Myocyte (in vitro differentiated cells): ENCODE data around the gene TMOD1. TPM values are rescaled to one million over a fixed set of nuclear protein-coding genes. Genes with fewer than 3 reads are reported as not detected.
A peak's percentile ranks its signal among the peaks of the same experiment; 100 is the strongest.
"Not testable (repeated sequence)": the region's sequence is repeated elsewhere in the genome, so short reads cannot be mapped to it uniquely, and the experiment has no call there.

Experiments
- DNase-seq: peaks from one replicate; pipeline ENCODE4 v3.0.0-alpha.2; 2012; ENCODE audit warnings: low read depth
- total RNA-seq: library from RNA; depleted of rRNA; stranded (reverse); fragments of >200 nt; gene quantifications from 2 replicates; pipeline ENCODE4 v1.2.3, GENCODE V29; 2014

The TMOD1 gene
- total RNA-seq, 1 donor from 2014 or later: 60.3 TPM

DNA sequence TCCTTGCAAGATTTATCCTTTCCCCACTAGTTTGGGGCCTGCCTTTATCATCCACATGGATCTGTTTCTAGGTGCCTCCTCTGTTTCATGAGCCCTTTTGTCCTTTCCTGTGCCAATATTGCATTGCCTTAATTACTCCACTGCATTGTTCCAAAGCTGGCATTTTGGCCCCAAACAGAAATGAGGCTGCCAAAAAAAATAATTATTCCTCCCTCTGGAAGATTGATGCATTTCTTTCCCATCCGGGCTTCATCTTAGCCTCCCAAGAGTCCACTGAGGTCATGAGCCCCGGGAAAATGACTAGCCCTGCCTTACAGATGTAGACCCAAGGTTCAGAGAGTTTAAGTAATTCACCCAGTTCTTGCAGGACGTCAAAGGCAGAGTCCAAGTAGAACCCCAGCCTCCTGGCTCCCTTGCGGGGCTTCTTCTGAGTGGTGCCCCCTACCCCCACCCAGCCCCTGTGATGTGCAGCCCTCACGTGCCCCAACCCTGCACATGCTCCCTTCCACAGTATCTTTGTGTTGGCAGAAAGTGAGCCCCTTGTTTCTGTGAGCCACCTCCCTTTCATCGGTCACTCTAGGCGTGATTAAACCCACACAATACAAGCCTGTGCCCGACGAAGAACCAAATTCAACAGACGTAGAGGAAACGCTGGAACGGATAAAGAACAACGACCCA, 62.1 kb downstream of the TMOD1 start:
- DNase-seq: no peak

DNA sequence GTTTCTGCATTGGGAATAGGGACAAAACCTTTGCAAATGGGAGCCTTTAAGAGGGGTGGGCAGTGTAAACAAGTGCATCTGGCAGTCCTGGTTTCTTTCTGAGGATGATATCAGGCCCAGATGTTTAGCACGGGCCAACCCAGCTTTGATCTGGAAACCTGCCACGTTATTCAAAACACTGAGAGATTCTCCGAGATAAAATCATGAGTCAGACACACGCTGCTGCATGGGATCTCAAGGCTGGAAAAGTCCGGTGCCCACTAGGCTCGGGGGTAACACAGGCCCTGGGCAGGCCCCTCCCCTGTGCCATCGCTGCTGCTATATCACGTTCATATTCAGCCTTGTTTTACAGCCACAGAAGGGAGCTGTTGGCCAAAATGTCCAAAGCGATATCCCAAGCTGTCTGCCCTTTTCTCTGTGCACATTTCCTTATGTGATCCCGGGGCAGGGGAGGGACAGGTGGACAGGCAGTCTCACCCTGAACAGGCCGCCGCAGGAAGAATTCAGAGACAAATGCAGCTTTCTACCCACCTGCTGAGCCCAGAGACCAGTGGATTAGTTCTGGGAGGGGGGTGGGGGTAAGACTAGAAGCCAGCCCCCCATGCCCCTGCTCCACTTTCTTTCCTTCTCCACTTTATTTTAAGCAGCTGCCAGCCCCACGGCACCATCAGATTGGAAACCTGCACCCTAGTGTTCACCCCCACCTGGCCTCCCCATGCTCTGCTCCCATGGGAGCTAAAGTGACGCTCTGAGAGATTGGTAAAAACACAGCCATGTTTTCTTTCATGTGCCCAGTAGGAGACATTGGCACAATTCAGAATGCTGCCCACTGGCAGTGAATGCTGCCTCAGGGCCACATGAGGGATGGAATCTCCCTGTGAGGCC, 63.1 kb downstream of the TMOD1 start:
- DNase-seq: peak; percentile 80

DNA sequence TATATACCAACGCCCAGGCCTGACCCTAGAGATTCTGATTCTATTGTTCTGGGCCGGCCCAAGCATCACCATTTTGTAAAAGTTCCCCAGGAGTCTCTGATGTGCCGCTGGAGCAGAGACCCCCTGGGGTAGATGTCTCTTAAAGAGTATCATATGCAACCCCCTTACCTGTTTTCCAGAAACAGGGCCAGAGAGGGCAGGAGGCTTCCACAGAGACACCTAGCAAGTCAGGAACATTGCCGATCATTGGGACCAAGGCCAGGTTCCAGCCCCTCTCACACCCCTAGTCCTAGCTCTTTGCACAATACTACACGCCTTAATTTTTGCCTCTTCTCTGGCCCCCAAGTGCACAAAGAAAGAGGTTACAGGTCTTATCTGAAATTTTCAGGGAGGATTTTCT, 63.8 kb downstream of the TMOD1 start:
- no peak for DNase-seq

DNA sequence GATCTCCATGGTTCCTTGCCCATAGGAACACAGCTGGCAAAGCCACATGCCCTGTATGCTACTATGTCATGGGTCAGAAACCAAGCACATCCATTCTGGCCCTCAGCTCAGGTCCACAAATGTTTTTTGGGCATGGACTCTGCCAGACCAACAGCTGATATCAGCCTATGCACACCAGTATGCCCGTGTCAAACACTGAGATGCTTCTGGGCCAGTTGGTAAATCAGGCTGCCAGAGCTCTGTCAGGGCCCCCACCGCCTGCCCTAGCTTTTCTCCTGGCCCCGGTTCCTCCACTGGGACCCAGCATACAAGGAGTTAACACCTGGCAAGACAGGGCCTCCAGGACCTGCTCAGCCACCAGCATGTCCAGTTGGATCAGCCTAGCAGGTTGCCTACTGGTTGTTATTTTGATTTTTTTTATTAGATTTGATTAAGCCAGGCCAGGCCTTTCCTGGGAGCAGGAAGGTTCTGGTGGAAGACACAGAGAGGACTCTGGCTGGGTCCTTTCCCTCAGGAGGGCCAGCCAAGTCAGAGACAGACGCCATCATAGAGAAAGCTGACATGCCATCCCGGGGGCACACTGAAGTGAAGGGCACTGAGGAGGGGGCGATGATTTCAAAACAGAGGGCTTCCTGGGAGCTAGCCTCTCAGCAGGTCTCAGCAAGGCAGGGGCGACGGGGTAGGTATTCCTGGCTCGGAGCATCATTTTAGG, 65.9 kb downstream of the TMOD1 start:
- DNase-seq: peak; percentile 68

DNA sequence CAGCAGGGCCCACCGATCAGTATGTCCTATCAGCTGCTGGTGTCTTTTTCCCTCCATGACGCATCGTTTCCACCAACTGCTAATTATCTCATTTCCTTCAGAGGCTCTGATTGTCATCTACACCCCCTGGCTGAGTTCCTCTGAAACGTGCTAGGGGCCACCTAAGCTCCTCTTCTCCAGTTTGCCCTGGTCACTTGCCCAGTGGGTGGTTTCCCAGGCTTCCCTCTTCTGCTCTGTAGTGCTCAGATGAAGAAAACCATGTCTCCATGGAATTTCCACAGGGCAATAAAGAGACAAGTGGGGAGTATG, 66.4 kb downstream of the TMOD1 start:
- peak; percentile 88 for DNase-seq

DNA sequence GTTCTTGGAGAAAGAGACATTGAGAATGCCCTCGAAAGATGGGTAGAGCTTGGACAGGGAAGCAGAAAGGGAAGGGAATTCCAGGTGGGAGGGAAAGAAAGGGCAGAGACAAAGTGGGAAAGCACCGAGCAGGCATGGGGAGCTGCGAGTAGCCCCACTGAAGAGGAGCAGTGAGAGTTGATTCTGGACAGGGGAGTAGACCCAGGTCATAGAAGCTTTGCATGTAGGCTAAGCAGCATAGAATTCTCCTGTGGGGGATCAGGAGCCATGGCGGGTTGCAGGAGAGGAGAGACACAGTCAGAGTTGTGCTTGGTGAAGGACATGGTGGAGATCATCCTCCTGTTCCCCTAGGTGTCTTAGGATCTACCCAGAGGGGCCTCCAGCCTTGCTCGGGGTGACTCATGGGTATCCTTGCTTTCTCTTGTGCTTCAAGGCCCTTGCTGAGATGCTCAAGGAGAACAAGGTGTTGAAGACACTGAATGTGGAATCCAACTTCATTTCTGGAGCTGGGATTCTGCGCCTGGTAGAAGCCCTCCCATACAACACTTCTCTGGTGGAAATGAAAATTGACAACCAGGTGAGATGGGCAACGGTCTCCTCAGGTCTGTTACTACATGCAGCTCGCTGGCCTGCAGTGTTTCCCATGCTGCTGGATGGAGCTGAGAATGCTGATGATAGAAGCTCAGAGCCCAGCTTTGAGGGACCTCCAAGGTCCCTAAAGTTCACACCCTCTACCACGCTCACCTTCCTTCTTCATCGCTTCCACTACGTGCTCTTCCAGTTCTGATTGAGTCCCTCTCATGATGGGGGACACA, 67.2 kb downstream of the TMOD1 start:
- DNase-seq: no peak

DNA sequence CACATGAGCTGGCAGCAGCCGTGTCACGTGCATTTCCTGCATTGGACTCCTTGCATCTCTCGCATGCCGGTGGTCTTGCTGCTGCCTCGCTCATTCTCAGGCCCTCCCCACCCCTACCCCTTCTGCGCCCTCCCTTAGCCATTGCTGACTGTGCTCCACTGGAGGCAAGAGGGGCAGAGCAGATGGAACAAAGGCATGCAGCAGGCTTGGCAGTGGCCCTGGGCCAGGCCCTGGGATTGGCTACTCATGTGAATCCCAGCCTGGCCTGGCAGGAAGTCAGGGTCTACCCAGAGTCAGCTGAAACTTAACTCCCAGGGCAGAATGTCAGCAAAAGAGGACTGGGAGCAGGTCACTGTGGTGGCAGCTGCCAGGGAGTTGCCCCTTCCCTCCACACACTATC, 69.4 kb downstream of the TMOD1 start:
- DNase-seq: peak; percentile 97

DNA sequence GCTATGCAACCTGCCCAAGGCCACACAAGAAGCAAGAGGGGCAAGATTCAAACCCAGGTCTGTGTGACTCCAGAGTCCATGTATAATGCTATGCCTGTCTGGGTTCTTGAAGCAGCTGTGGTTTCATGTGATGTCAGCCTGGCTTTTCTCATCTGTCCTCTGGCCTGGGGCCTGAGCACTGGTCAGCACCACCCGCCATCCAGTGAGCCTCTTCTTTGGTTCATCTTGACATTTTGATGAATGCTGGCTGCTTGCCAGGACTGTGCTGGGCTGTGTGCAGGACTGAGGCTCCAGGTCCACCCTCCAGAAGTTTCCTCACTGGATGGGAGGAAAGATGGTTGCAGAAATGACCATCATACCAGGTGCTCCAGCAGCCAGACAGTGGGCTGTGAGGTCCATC, 70.2 kb downstream of the TMOD1 start:
- DNase-seq: peak; percentile 68

DNA sequence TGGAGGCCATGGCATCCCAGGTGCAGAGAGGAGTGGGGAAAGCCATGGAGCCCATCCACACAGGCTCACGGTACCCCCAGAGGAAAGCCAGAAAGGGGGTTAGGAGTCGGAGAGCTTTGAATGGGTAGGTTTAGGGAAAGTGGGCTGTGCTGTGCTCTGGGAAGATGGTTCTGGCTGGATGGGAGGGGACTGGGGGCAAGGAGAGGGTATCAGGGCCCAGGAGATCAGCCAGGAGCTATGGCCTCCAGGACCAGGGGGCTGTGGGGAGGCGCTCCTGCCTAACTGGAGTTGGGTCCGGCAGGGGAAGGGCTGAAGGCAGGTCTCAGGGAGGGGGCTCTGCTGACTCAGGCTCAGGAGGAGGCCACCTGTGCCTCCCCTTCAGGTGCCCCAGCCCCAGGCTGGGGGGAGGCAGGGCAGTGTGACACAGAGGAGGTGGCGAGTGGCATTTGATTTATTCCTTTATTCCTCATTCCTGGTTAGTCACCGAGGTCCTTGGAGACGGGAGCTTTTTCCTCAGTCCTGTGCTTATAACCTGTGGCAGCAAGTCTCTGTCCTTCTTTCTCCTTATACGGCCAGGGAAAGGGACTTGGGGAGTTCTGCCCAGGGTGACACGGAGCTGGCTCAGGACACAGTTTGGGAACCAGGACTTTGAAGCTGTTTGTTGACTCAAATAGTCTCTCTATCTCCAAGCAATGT, 70.9 kb downstream of the TMOD1 start:
- DNase-seq: no peak

DNA sequence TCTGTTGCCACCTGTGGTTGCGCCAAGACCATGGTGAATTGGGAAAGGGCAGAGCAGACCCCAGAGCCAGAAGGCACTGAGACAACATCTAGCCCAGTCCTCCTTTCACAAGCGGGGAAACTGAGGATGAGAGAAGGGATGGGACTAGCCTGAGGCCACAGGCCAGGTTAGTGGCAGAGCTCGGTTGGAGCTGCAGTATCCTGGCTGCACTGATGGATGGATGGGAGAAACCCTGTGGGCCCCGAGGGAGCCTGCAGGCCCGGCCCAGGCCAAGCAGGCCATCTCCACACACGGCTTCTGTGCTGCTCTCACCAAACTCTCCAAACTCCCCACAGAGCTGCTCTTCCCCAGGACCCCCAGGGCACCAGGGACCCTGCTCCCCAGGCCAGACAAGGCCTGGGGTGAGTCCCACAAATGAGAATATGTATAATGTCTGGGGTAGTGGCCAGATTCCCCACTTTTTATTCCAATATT, 71.5 kb downstream of the TMOD1 start:
- DNase-seq: no peak

DNA sequence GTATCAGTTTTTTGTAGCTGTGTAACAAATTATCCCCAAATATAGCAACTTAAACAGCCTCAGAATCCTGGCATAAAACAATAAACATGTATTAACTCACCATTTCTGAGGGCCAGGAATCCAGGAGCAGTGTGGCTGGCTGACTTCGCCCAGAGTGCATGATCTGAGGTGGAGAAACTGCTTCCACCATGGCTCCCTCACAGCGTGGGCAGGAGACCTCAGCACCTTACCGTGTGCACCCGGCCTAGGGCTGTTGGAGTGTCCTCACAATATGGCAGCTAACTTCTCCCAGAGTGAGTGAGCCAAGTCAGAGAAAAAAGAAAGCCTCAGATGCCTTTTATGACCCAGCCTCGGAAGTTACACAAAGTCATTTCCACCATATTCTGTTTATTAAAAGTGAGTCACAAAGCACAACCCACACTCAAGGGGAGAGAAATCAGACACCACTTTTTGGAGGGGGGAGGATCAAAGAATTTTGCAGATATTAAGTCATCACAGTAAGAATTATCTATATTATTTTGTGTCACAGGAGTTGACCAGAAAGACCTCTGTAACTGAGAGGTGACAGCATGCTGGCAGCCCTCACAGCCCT, 72.1 kb downstream of the TMOD1 start:
- DNase-seq: no peak

DNA sequence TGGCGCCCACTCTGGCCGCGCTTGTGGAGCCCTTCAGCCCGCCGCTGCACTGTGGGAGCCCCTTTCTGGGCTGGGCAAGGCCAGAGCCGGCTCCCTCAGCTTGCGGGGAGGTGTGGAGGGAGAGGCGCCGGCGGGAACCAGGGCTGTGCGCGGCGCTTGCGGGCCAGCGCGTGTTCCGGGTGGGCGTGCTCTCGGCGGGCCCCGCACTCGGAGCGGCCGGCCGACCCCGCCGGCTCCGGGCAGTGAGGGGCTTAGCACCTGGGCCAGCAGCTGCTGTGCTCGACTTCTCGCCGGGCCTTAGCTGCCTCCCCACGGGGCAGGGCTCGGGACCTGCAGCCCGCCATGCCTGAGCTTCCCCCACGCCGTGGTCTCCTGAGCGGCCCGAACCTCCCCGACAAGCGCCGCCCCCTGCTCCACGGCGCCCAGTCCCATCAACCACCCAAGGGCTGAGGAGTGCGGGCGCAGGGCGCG, 72.7 kb downstream of the TMOD1 start:
- DNase-seq: not testable (repeated sequence)

DNA sequence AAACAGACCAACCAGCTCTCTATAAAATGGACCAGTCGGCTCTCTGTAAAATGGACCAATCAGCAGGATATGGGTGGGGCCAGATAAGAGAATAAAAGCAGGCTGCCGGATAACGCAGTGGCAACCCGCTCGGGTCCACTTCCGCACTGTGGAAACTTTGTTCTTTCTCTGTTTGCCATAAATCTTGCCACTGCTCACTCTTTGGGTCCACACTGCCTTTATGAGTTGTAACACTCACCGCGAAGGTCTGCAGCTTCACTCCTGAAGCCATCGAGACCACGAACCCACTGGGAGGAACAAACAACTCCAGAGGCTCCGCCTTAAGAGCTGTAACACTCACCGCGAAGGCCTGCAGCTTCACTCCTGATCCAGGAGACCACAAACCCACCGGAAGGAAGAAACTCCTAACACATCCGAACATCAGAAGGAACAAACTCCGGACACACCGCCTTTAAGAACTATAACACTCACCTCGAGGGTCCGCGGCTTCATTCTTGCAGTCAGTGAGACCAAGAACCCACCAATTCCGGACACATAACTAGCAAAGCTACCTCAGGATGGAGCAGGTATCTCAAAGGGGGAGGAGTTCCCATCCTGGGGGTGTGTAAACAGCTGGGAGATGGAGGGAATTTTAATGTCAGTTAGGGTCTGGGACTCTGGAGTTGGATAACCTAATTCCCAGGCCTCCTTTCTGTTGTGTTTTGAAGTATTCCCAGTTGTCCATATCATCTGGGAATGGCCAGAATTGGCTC, 73.6 kb downstream of the TMOD1 start:
- DNase-seq: not testable (repeated sequence)

DNA sequence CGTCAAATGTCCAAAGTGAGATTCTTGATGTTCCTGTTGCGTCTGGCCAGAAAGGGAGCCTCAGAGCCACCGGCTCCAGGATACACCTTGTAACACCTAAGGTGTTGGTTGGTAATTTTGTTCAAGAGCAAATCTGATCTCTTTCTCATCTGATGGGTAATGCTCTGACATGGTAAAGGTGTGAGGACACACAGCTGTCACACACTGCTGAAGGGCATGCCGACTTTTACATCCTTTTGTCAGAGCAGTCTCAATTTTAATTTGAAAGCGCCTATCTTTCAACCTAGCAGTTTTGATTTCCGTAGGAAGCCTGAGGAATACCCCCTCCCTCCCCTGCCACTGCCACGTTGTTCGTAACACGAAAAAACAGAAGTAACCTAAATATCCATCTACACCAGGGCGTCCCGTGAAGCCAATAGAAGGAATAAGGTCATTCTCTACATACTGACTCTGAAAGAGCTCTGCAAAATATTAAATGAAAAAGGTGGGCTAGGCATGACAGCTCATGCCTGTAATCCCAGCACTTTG, 74.3 kb downstream of the TMOD1 start:
- no peak for DNase-seq

DNA sequence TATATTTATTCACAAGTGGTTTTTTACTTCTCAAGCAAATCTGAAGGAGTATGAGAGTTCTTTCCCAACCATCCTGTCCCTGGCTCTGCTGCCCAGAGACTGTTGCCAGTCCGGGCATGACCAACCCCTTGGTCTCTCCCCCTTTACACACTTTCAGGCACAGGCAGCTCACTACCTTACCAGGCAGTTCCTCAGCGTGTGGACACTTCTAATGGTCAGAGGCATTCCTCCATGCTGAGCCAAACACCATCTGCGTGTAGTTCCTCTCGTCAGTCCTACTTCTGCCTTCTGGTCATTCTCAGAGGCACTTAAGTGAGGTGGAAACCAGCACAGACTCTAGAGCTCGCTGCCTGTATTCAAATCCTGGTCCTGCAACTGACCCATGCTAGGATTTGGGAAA, 75.6 kb downstream of the TMOD1 start:
- no peak for DNase-seq

DNA sequence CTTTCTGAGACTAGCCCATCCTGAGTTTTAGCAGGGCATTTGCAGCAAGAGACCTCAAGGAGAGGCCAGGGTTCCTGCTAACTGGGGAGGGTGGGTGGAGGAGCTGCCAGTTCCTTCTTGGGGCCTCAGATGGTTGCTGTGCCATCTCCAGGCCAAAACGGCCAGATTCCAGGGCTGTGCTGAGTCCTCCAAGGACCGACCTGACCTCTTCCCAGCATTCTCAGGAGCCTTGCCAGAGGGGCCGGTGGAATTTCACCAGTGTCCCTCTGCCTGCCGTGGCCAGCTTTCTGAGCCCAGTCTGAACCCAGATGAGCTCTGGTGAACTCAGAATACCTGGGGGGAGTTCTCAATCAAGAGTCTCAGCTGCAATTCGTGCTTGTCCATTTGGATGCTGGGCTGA, 77.4 kb downstream of the TMOD1 start:
- DNase-seq: no peak

DNA sequence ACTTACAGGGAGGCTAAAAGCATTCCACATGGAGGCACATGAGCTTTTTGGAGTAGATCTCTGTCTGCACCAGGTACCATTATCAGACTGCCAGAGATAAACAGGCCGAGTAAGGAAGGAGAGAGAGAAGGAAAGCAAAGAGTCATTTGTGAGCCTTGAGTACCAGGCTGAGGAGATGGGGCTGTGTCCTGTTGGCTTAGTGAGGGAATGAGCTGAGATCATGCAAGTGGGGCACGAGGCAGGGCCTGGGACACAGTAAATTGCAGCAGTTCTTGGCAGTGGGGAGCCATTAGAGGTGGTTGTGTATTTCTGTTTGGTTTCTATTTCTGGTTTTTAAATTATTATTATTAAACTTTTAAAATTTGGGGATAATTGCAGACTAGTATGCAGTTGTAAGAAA, 78.4 kb downstream of the TMOD1 start:
- no peak for DNase-seq

DNA sequence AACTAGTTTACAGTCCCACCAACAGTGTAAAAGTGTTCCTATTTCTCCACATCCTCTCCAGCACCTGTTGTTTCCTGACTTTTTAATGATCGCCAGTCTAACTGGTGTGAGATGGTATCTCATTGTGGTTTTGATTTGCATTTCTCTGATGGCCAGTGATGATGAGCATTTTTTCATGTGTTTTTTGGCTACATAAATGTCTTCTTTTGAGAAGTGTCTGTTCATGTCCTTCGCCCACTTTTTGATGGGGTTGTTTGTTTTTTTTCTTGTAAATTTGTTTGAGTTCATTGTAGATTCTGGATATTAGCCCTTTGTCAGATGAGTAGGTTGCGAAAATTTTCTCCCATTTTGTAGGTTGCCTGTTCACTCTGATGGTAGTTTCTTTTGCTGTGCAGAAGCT, 80.1 kb downstream of the TMOD1 start:
- DNase-seq: not testable (repeated sequence)

DNA sequence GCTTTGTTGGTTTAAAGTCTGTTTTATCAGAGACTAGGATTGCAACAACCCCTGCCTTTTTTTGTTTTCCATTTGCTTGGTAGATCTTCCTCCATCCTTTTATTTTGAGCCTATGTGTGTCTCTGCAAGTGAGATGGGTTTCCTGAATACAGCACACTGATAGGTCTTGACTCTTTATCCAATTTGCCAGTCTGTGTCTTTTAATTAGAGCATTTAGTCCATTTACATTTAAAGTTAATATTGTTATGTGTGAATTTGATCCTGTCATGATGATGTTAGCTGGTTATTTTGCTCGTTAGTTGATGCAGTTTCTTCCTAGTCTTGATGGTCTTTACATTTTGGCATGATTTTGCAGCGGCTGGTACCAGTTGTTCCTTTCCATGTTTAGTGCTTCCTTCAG, 83.3 kb downstream of the TMOD1 start:
- DNase-seq: not testable (repeated sequence)
